Activated CD4-positive, CD25-positive, alpha-beta regulatory T cell (primary cell): ENCODE measurements around the gene B4GALNT2.
"Not testable (repeated sequence)": the region's sequence is repeated elsewhere in the genome, so short reads cannot be mapped to it uniquely, and the experiment has no call there.

Experiments
- DNase-seq, 4 experiments: peaks; one replicate each; lab custom pipeline; 2025; lab: John Stamatoyannopoulos, UW

B4GALNT2 gene, protein sequence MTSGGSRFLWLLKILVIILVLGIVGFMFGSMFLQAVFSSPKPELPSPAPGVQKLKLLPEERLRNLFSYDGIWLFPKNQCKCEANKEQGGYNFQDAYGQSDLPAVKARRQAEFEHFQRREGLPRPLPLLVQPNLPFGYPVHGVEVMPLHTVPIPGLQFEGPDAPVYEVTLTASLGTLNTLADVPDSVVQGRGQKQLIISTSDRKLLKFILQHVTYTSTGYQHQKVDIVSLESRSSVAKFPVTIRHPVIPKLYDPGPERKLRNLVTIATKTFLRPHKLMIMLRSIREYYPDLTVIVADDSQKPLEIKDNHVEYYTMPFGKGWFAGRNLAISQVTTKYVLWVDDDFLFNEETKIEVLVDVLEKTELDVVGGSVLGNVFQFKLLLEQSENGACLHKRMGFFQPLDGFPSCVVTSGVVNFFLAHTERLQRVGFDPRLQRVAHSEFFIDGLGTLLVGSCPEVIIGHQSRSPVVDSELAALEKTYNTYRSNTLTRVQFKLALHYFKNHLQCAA

GRCh38 chr17:49132699-49133364, at the start of gene B4GALNT2:
TSS of gene B4GALNT2 (plus strand) at chr17:49132769. CDS start at chr17:49132793, 24 bp downstream.
- no peak for DNase-seq

DNA sequence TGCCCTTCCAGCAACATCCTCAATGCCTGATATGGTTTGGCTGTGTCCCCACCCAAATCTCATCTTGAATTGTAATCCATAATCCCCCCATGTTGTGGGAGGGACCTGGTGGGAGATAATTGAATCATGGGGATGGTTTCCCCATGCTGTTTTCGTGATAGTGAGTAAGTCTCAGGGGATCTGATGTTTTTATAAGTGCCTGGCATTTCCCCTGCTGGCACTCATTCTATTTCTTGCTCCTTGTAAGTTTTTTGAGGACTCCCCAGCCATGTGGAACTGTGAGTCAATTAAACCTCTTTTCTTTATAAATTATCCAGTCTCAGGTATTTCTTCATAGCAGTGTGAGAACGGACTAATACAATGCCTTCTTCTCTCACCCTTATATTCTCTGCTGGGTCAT, 47.5 kb upstream of the B4GALNT2 start:
- DNase-seq, result not testable (repeated sequence)

DNA sequence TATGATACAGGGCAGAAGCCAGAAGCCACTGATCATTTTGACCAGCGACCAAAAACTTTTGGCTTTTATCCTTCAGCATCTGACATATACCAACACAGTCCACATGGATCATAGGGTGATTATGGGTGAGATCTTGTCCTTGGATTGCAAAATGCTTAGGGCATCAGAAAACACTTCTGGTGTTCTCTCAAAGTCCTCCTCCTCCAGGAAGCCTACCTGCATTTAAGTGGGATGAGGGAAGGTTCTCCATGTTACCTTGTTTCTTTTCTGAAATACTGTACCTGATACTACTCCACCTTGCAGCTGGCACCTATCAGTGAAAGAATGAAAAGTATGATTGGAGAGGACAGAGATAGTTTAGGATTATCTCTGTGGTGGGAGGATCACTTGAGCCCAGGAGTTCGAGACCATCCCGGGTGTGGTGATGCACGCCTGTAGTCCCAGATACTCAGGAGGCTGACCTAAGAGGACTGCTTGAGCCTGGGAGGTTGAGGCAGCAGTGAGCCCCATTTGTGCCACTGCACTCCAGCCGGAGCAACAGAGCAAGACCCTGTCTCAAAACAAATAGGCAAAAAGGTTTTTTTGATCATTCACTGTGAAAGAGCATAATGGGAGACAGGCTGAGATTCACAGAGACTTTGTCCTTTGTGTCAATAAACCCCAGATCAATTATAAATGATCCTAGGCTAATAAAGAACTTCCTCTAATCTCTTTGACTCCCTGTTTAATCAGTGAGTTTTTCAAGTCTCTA, 46.8 kb upstream of the B4GALNT2 start:
- DNase-seq, result no peak

DNA sequence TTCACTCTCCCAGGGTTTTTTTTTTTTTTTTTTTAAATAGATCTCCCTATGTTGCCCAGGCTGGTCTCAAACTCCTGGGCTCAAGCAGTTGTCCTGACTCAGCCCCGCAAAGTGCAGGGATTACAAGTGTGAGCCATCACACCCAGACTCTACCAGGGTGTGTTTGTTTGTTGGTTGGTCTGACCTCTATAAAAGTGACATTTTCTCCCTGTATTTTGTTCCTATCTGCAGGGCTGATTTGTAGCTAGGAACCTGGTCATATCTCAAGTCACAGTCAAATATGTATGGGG, 46.3 kb upstream of the B4GALNT2 start:
- no peak for DNase-seq

GRCh38 chr17:49086649-49087048, 45.9 kb upstream of the B4GALNT2 start:
- DNase-seq, result no peak

GRCh38 chr17:49089094-49089493, 43.5 kb upstream of the B4GALNT2 start:
- DNase-seq, result no peak

- DNase-seq, result no peak
These were observed 41.5 kb upstream of the B4GALNT2 start for GRCh38 chr17:49090878-49091594.

DNA sequence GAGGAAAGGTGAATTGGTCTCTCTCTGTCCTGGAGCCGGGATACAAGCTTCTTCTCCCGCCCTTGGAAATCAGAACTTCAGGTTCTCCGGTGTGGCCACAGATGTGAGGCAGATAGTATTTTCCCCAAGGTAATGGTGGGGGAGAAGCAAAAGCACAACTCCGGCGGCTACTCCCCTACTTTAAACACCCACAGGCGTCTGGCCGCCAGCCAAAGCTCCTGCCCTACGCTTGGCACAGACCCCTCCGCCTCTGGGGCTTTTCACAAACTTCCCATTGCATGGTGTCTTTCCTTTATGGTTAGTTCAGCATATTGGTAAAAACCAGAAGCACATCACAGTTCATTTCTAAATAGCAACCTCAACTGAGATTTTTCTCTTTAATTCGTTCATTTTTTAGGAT, 39.4 kb upstream of the B4GALNT2 start:
- no peak for DNase-seq

DNA sequence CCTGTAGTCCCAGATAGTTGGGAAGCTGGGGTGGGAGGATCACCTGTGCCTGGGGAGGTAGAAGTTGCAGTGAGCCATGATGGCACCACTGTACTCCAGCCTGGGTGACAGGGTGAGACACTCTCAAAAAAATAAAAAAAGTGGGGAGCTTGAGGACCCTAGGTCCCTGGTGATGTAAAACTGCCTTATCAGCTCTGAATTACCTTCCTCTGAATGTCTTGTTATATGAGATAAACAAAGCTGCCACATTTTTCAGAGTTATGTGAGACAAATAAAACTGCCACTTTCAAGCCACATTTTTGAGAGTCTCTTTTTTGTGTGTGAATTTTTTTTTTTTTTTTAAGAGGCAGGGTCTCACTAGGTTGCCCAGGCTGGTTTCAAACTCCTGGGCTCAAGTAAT, 32.0 kb upstream of the B4GALNT2 start:
- DNase-seq, result no peak

GRCh38 chr17:49101054-49101534, 31.5 kb upstream of the B4GALNT2 start:
- no peak for DNase-seq

GRCh38 chr17:49103360-49103759, 29.2 kb upstream of the B4GALNT2 start:
- not testable (repeated sequence) for DNase-seq

GRCh38 chr17:49104511-49105074, 28.0 kb upstream of the B4GALNT2 start:
- DNase-seq, result no peak

DNA sequence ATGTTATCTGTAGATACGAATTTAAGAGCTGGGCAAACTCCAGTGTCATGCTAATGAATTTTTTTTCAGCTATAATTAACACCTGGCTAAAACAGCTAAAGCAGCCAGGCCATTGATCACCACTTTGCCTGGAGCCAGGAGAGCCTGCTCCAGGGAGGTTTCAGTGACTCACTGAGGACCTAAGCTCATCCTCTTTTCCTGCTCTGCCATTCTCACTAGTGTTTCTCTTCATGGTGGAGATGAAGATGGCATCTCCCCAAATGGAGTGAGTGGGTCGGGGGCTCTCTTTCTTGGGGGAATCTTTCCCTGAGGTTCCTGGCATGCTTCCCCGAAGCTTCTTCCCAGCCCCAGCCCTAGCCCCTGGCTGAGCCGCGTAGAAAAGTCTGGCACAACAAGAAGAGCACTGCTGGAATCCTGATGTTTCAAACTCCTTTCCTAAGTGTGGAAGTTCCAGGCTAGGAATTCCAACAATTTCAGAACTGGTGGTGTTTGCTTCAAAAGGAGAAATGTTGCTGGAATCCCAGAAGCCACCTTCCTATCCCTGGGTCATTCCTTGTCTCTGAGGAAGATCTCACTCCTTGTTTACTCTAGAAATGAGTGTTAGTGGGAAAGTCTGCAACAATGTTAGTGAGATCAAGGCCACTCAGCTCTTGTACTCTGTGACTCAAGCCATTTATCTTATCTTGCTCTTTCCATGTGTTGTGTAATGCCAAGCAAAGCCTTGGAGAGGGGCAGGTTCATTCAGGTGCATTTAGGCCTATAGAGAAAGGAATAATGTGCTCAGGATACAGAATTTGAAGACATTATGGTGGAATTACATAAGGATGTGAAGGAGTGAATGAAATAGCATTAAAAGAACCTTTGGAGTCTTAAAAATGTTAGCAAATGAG, 26.0 kb upstream of the B4GALNT2 start:
- no peak for DNase-seq

DNA sequence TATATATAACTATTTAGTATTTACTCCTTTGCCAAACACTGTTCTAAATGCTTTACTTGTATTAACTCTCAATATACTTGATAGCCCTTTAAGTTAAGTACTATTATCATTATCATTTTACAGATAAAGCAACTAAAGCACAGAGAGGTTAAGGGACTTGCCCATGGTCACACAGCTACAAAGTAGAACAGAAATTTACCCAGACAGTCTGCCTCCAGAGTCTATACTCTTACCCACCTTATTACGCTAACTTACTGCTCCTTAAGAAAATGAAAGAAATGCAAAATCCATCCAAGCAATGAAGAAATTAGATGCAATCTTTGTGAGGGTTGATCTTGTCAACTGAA, 25.4 kb upstream of the B4GALNT2 start:
- DNase-seq, result no peak

DNA sequence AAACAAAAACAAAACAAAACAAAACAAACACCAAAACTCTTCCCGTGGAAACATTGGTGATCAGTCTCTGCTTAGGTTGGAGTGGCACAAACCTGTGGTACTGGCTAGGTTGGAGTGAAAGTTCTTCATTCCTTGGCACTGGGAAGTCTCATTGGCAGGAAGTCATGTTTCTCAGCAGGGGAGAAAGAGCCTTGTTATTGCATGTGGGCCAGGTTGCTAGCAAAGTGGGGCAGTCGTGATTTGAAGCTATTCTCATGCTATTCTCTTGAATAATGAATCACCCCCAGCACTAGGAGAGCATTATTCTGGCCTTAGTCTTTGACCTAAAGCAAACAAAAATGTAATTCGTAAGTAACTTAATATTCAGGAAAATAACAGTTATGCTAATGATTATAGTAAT, 24.3 kb upstream of the B4GALNT2 start:
- no peak for DNase-seq

- DNase-seq, result no peak
These were observed 22.1 kb upstream of the B4GALNT2 start for GRCh38 chr17:49110509-49110908.

- no peak for DNase-seq
These were observed 20.6 kb upstream of the B4GALNT2 start for GRCh38 chr17:49111934-49112333.

DNA sequence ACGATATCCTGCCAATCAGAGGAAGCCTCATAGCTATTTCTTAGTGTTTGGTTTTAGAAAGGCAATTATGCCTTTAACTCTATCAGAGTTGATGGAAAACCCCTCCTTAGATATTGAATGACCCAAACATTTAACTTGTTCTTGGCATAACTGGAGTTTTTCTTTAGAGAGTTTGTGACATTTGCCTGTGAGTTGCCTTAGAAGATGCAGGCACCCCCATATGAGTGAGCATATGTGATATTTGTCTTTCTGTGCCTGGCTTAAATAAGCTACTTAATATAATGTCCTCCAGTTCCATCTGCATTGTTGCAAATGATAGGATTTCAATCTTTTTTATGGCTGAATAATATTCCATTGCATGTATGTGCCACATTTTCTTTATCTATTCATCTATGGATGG, 19.6 kb upstream of the B4GALNT2 start:
- DNase-seq, result no peak

- no peak for DNase-seq
These were observed 17.9 kb upstream of the B4GALNT2 start for GRCh38 chr17:49114703-49115102.

- no peak for DNase-seq
These were observed 14.9 kb upstream of the B4GALNT2 start for GRCh38 chr17:49117587-49118230.
